Daoy (cell line): ENCODE measurements around the gene SH3BGRL2. TPM values are rescaled to one million over a fixed set of nuclear protein-coding genes. Genes with fewer than 3 reads are reported as not detected.

Experiments used
- DNase-seq: peaks from one replicate; pipeline ENCODE4 v3.0.0-alpha.2; 2015; ENCODE audit warnings: low read depth
- total RNA-seq: library from RNA; depleted of rRNA; stranded (reverse); fragments of >200 nt; shearing (Covaris generic); gene quantifications from 2 replicates; pipeline ENCODE4 v1.2.3, GENCODE V29; 2014

The SH3BGRL2 gene
- total RNA-seq, 1 experiment from 2014 or later: 15.8 TPM

DNA sequence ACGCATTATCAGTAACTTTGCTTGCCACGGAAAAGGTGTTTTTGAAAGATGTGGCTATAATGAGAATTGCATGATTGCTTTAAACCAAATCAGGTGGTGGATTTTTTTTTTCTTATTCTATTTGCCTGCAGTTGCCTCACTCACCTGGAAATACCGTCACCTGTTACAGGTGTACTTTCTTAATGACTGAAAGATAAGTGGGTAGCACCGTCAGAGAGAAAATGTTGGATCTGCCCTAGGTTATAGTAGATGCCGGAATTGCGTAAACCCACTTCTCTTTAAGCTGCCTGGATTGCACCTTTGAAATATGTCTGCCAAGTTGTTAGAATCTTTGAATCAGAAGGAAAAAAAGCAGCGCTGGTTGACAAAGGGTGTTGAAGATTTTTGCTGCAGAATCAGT, 68.5 kb downstream of the SH3BGRL2 start:
- no peak for DNase-seq

DNA sequence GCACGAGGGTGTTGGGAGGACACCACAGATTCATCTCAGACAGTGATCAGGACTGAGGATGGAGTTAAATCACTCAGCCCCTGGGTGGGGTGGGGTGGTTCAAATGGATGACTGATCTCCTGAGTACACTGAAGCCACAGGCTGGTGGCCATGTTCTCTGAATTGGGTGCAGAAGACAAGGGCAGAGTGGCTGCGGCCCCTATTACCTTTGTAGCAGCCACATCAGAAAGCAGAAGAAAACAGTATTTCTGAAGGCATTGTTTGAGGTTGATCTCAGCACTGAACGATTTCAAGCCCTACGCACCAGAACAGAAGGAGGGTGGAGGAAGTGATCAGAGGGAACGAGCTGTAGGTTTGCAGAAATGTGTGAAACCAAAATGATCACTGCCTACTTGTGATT, 71.6 kb downstream of the SH3BGRL2 start:
- DNase-seq: no peak

DNA sequence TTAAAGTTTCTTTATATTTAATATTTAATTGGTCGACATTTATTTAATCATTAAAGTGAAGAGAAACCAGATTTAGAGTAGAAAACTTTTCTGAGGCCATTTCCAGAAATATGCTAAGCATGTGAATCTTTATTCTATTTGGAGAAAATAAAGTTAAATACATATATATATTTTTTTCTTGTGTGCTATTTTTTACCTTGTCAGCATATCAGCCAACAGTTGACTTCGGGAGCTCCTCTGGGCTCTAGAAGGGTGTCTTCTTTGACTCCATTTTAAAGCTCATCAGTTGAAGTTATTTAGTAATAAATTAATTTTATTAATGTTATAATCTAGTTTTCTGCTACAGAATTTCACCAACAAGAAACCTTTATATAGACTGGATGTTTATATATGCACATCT, 73.1 kb downstream of the SH3BGRL2 start:
- no peak for DNase-seq

DNA sequence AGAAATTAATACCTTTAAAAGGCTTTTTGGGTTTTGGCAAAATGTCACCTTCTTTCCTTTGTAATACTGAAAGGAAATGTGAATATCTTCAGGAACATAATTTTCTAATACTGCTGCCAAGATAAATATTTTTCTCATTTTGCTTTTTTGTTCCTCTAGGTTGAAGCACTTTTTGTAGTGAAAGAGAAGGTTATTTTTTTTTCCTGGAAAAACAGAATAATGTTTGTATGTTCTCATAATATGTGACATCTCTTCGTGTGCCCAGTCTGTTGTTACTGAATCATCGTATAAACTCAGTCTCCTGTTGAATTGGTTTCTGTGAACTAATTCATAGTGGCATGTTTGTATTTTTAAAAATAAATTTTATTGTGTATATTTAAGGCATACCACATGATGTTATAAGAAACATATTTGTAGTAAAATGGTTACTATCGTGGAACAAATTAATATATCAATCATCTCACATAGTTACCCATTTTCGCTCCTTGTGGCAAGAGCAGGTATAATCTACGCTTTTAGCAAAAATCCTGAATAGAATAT, 74.4 kb downstream of the SH3BGRL2 start:
- no peak for DNase-seq

DNA sequence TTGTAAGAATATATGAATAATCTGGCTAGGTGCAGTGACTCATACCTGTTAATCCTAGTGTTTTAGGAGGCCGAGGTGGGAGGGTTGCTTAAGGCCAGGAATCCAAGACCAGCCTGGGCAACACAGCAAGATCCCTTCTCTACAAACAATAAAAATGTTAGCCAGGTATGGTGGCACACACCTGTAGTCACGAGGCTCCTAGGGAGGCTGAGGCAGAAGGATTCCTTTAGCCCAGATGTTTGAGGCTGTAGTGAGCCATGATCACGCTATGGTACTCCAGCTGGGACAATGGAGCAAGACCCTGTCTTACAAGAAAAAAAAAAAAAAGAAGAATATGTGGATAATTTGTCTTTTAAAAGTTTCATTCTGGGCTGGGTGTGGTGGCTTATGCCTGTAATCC, 75.4 kb downstream of the SH3BGRL2 start:
- DNase-seq: no peak

DNA sequence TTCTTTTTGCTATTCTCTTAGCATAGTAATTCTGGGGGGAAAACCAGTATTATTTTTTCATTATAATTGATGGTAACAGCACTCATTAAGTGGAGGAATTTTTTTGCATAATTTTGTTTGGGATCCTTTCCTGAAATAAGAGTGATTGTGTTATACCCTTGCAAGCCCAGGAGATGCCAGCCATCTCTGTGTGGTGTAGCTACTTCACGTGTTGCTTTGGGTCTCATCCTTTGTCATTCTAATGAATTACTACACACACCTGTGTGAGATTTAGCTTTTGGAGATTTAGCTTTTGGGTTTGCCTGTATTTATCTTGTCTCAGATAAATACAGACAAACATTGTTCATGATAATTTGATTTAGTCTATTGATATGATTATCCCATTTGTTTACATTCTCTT, 76.5 kb downstream of the SH3BGRL2 start:
- DNase-seq: no peak

DNA sequence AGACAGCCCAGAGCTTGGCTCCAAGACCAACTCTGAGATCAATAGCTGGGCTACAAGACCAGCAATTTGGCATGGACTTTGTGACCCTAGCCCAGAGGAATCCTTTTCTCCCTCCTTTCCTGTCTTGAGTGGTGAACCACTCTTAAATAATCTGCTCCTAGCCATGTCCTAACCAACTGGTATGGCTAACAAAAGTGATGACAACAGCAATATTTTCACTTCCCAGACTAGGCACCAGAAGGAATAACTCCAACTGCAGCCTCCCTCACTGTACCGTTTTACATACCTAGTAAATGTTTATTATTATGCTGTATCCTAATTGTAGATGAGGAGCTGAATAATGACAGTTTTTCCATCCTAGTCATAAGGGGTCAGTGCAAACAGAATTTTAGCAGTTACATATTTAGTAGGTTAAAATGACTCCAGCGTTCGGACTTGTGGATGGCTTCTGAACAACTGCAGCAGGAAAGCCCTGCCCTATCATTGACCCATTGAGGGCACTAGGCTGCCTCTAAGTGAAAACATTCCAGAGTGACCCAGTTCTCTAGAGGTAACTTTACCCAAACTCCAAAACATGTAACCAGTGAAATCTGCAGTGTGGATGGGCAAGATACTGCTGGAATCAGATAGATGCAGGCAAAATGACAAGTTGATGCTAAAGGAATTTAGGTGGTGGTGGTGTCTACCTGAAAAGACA, 77.1 kb downstream of the SH3BGRL2 start:
- no peak for DNase-seq

DNA sequence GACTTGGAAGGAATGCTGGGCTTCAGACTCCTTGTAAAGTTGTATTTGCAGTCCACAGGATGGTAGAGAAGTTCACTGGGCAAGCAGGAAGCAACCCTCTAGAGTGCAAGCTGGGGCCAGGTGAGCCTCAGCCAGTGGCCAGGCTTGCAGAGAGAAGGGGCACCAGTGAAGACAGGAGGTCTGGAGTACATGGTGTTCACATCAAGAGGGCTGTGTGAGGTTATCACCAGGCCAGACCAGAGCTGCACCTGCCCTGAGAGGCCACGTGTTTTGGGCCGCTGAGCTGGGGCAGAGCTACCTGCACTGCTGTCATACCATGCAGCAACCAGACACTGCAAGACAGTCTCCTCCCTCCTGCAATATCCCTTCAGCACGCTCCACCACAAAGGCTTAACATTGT, 79.0 kb downstream of the SH3BGRL2 start:
- no peak for DNase-seq

DNA sequence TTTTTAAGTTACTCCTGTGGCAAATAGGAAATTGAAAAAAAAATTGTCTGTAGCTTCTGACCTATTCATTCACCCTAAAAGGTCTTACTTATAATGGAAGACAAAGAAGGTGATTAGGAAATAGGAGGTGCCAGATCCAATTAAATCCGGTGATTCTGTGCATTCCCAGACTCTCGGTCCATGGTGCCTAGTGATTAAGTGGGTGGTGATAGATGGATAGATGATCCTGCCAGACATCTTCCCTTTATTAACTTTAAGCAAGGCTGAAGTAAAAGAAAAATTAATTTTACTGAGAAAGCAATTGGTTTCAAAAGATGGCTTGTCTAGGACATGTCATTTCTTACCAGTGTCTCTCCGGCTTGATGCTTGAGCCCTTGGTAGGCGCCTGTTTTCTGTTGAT, 80.0 kb downstream of the SH3BGRL2 start:
- DNase-seq: no peak

DNA sequence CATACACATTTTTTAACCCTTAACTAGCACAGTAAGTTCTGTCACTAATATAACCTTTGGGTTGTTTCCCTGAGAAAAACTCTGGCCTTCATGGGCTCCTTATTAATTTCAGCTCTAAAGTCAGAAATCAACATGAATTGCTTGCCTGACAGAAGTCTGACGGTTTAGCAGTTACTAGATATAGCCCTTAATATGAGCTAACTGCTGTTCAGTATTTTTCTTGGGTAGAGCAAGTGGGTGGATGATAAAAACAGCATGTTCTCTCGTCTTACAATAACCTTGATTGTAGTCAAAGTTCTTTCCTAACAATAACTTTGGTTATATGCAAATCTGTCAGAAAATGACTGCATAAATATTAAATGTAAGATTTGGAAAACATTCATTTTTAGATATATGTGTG, 81.0 kb downstream of the SH3BGRL2 start:
- no peak for DNase-seq

DNA sequence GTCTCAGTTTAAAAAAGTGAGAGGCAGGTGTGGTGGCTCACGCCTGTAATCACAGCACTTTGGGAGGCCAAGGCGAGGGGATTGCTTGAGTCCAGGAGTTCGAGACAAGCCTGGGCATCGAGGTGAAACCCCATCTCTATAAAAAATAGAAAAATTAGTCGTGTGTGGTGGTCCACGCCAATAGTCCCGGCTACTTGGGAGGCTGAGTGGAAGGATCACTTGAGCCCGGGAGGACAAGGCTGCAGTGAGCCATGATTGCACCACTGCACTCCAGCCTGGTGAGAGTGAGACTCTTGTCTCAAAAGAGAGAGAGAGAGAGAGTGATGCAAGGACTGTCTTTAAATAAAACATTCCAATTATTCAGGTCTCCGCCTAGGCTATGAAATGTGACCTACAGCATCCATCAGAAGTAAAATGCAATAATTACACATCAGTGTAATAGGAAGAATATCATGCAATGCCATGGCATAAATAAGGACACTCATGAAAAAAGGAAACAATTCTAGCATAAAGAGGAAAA, 81.5 kb downstream of the SH3BGRL2 start:
- no peak for DNase-seq

DNA sequence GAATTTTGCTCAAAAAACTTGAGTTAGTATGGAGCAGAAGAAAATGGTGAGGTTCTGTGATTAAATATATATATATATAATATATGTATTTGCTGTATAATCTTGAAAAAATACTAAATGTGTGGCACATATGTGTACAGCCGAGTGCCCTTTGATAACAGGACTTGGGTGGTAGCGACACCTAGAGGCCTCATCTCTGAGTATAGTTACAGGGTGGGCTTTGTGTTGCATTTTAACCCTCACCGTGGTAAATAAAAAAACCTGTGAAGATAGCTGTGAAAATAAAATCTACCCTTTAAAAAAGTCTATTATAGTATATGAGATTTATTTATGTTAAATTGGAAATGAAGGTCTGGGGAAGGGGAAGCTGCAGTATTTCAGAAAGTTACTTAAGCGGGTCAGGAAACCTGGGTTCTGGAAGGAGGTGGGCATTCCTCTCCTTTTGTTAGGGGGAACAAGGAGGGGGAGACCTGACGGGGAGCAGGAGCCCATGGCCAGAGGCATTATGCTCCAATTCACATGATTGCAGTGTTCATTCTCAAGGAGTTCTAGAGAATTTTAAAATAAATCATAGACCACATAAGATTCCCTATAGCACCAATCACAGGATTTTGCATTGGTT, 82.7 kb downstream of the SH3BGRL2 start:
- DNase-seq: peak; percentile 52

DNA sequence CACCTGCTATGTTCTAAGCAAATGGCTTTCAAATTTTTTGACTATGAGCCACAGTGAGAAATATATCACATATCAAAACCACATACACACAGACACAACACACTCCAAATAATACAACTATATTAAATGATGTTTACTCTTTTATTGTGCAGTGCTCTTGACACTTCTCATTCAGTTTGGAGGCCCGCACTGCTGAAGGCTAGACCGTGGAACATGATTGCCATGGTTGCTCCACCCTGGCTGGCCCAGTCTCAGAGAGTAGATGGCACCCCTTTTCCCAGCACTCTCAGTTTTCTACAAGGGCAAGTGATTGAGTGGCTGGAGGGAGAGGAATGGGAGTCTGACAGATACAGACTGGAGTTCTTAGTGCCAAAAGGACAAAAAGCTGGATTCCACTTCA, 86.9 kb downstream of the SH3BGRL2 start:
- no peak for DNase-seq

DNA sequence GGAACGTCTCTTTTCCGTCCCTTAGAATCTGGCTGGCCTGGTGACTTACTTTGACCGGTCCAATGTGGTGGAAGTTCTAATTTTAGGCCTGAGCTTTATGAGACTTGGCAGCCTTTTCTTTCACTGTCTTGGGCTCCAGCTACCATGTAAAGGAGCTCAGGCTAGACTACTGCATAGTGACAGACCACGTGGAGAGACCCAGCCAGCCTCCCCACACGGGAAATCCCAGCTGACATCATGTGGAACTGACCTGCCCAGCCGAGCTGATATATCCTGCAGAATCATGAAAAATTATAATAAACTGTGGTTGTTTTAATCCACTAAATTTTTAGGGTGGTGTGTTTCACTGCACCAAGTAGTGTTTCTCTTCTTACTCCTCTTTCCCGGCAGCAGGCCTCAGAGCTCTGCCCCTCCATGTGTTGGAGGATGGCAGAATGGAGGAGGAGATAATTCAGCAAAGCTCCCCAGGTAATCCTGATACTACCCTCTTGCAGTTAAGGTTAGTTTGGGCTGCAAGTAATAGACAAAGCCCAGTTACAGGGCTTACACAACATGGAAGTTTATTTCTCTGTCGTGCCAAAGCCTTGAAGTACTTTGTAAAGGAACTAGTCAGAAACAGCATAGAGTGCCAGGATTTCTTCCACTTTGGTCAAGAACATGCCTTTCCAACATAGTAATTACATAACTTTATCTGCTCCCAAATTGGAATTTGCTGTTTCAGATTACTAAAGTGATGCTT, 87.5 kb downstream of the SH3BGRL2 start:
- no peak for DNase-seq

DNA sequence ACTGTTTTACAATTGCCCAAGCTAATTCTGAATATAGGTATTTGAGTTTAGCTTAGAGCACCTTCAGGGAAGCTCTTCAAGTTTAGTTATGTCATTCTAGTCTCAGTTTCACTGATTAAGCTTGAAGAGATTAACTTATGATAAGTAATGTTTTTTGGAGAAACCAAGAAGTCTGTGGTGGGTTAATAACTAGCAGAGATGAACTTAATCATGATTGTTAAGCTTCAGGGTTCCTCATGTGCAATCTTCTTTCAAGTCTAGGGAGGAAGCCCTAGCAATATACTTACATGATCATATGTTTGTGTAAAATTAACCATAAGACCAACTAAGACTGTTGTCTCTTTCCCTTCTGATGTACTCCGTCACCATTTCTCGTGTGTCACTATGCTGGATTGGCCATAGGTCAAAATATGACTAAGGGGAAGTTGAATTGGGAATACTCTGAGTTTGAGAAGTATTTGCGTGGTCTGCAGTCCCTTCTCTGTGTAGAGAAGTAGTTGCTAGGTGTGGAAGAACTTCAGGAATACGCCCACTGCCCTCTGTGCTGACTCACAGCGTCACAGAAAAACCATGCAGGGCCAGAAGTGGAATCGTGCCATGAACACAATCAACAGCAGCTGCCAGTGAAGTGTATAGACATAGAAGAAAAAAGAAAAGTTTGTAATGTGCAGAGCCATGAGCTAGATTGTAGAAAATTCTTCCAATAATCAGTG, 88.3 kb downstream of the SH3BGRL2 start:
- DNase-seq: peak; percentile 63

DNA sequence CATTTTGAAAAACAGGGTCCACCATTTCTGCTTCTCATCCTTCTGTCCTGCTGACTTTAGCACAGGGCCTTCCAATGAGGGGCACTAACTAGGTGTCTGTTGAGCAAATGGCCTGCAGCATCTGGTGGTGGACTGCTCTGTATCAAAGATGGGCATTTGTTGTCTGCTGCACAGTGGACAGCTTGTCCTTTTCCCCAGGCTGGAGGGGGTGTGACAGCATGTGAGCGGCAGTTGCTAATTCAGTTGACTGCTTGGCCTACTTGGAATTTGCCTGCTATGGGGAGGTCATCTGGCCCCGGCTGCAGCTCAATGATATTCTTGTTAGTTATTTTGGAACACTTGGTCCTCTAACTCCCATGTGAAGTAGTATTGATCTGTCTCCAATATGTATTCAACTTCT, 93.7 kb downstream of the SH3BGRL2 start:
- no peak for DNase-seq

DNA sequence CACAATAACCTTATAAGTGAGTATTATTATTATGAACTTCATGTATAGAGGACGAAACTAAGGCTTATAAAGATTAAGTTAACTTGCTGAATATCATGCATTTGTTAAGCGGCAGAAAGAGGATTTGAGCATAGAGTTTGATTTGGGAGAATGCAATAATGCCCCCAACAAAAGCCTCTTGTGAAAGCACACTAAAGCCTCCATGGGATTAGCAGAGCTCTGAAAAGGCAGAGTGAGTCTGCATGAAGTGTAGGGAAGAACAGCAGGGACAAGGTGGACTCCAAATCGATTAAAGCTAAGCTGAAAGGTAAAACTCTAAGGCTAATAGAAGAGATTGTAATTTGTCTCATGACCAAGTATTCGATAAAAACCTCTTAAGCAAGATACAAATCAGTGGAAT, 100.3 kb downstream of the SH3BGRL2 start:
- no peak for DNase-seq

DNA sequence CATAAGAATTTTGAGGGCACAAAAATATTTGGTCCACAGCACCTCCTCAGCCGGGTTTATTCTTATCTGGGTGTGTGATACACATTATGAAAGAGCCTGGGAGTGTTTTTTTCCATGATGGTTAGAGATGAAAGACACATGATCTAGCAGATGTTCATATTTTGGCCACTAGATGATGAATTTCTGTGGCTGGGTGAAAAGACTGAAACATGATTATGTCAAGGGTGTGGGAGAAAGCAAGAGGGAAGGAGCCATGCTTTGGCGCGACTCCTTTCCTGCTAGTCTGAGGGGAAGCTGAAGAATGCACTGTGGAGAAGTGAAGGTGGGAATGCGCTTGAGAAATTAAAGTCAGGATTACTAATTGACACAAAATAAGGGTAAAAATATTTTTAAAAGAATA, 102.3 kb downstream of the SH3BGRL2 start:
- no peak for DNase-seq

DNA sequence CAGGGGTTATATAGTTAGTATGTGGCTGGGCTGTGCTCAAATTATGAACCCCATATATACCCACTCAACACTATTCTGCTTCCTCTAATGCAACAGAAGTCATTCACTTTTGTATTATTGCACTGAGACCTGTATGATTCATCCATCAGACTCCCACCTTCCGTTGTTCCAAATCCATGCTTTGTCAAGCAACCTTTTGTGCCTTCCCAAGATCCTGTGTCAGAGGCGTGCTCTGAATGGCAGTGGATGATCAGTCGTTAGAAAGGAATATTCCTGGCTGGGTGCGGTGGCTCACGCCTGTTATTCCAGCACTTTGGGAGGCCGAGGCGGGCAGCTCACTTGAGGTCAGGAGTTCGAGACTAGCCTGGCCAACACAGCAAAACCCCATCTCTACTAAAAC, 103.2 kb downstream of the SH3BGRL2 start:
- no peak for DNase-seq

DNA sequence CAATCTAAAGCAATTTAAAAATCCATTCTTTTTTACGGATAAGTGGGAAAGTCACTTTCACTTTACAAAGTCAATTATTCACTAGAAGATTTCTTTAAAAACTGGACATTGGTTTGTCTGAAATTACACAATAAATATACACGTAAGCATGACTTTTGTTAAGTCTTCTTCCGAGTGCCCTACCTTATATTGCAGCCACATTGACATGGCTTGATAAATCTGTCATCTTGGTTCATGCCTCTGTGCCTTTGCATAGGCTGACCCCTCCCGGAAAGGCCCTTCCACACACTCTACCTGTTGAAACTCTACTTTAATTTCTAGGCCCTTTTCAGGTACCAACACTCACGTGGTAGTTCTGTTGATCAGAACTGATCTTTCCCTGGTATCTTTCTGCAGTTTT, 104.1 kb downstream of the SH3BGRL2 start:
- no peak for DNase-seq

DNA sequence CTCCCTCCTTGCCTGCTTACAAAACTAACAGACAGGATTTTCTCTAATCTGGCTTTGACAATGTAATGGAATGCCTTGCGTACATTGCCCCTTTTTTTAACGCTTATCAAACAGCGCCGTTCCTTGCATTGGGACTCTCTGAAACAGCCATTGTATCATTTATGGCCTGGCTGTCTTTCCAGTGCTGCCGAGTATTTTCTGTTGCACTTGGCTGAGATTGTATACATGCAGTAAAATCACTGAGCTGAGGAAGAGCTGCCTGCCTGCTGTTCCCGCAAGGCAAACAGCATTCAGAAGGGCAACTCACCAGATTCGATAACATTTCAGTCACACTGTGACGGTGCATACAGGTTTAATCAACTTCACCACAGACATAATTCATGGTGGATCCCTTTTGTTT, 106.0 kb downstream of the SH3BGRL2 start:
- no peak for DNase-seq

DNA sequence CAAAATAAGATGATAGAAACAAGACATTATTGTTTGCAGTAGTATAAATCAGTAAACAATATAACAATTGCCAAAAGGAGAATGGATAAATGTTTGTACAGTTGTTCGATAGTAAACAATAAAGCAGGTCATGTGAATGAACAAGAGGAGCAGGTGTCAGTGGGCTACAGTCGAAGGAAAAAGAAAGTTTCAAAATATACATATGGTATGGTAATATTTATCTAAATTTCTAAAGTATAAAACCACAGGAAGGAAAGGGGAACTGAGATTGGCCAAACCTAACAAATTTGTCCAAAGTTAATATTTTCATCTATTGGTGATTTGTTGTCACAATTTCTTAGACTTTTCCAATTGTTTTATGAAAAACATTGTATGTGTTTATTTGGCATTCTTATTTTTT, 110.9 kb downstream of the SH3BGRL2 start:
- DNase-seq: no peak
